Heart left ventricle (tissue), 13 donors: ENCODE data around the gene RIOK2.

Source experiments
- POLR2A ChIP-seq, 2 donors: fragments of 450-650 bp; IDR thresholded peaks; one replicate each; pipeline ENCODE4 v1.6.1; 2017; ENCODE audit warnings: antibody characterized with exemption in 2 of 2, mild to moderate bottlenecking in 2 of 2, moderate library complexity in 2 of 2
- TF ChIP-seq, protein P1 (sequence below), 12 donors: fragments of 200-600 bp; sonication (generic) in 4 of 12; IDR thresholded peaks; one replicate each; pipeline versions ENCODE4 v1.5.0 to v1.8.0; 2018 to 2022; ENCODE audit warnings: antibody characterized with exemption in 12 of 12, mild to moderate bottlenecking in 5 of 12
- donor health status: ischemic (EF 13 %, LVEDD 7.1; RV severe dilation, severe dysfunction).
- donor health status: DM: no; HTN: yes; CAD: no.
- donor health status: DM: no; HTN: no; CAD: no.
- donor health status: ischemic (EF 25% LVEDD 6.9; RV normal size, moderate dysfunction).
- donor health status: ischemic (EF 25% LVEDD 5.7; RV mildly dilated, moderate dysfunction).
- donor health status: ischemic (EF 35%, LVEDD 5.7; RV mildly dilated, moderate dysfunction).
- donor health status: nonischemic (EF 11% LVEDD 7.7; RV severe dilation, severe dysfunction).
- donor health status: DM: yes; HTN: yes; CAD: no.
- donor health status: PGD.
- donor health status: ischemic (EF 29% LVEDD 5.4; RV normal size, mild dysfunction).
- donor health status: nonischemic (EF 23%, LVEDD 6.1; RV moderate dilation, normal function).

DNA sequence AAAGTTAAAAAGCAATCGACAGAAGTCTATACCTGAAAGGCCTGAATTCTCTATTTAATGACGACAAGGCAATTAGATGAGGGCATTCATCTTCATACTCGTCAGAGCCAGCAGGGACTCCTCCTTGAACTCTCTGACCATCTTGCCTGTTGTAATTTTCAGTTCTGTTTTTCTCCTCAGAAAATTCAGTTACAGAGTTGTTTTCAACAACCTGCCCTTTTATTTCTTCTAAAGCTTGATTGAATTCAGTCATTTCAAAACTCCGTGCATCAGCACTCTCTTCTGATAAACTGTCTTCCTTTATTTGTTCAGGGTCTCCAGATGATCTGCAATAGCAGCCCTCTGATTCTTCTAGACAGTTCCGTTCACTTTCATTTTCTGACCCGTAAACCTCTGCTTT lies 15.6 kb downstream of the RIOK2 start:
- TF ChIP-seq, protein P1, sequence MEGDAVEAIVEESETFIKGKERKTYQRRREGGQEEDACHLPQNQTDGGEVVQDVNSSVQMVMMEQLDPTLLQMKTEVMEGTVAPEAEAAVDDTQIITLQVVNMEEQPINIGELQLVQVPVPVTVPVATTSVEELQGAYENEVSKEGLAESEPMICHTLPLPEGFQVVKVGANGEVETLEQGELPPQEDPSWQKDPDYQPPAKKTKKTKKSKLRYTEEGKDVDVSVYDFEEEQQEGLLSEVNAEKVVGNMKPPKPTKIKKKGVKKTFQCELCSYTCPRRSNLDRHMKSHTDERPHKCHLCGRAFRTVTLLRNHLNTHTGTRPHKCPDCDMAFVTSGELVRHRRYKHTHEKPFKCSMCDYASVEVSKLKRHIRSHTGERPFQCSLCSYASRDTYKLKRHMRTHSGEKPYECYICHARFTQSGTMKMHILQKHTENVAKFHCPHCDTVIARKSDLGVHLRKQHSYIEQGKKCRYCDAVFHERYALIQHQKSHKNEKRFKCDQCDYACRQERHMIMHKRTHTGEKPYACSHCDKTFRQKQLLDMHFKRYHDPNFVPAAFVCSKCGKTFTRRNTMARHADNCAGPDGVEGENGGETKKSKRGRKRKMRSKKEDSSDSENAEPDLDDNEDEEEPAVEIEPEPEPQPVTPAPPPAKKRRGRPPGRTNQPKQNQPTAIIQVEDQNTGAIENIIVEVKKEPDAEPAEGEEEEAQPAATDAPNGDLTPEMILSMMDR (IDR thresholded peaks at IDR 0.05): no peak
- no peak for TF ChIP-seq POLR2A (IDR thresholded peaks at IDR 0.05)
